ENCODE measurements around the gene GYPC.
"Not testable (repeated sequence)": the region's sequence is repeated elsewhere in the genome, so short reads cannot be mapped to it uniquely, and the experiment has no call there.

GYPC gene

DNA sequence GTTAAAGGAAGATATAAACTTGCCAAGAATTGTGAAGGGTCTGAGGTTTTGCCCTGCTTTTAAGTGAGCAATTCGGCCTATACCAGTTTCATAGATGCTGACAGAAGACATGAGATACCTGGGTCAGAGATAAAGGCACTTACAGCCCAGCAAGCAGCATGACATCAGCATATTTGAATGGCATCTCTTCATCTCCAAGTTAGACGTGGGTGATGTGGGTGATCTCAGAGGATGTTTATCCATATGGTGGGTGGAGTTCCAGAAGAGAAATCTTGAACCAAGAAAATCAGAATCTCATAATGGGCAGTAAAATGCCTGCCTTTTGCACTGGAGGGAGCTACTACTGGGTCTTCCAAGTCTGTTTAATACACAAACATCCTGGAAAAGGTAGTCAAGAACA, 44.7 kb downstream of the GYPC start:
- no peak for DNase-seq

DNA sequence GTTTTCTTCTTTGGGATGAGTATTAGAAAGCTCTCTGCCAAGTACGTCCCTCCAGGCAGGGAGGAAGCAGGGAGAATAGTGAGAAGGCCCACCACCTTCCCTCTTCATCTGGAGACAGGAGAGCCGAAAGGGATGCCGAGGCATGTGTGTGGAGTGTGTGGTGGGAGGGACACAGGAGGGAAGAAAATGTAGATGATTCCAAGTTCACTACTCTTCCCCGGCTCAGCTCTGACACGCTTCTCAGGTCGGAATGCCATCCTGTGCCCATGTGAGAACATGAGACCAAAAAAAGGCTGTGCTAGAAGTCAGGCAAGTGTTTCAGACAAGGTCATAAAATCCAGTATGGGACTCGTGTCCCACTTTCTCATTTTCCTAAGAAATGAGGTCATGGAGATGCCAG, 47.4 kb downstream of the GYPC start:
- no peak for DNase-seq

DNA sequence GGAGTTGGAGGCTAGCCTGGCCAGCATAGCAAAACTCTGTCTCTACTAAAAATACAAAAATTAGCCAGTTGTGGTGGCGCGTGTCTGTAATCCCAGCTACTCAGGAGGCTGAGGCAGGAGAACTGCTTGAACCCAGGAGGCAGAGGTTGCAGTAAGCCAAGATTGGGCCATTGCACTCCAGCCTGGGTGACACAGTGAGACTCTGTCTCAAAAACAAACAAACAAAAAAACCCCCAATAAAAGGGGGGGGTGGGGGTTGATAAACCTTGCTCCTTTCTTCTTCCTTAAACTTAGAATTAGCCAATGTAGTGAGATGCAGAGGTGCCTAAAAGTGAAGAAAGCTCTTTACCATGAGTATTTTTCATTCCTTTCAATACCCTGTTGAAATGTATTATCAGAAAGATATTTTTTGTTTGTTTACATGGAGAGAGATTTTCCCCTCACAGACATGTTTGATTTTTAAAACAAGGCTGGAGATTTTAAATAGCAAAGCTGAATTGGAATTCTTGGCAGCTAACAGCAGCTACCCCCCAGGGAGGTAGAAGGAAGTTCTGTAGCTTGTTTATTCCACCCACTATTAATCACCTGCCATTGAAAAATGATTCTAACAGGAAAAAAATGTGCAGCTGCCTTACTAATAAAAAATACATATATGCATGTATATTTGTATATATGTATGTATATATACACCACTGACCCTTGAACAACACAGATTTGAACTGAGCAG, 48.6 kb downstream of the GYPC start:
- DNase-seq, result no peak

- DNase-seq, result no peak
Measured at GRCh38 chr2:126707191-126707590, 51.2 kb downstream of the GYPC start.

DNA sequence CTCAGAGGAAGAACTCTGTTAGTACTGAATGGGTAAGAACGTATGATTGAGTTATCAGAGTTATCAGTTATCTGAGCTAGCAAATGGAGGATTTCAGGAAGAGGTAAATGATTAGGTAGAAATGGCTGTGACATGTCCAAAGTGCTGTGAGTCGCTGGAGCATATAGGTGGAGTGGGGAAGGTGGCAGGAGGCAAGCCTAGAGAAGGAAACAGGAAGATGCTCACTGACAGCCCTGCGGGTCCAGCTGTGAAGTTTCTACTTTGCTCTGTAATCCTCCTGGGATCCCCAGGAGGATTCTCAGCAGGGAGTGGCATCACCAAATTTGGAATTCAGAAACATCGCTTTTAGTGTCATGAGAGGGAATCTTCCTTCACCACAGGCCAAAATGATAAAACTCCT, 52.0 kb downstream of the GYPC start:
- no peak for DNase-seq

DNA sequence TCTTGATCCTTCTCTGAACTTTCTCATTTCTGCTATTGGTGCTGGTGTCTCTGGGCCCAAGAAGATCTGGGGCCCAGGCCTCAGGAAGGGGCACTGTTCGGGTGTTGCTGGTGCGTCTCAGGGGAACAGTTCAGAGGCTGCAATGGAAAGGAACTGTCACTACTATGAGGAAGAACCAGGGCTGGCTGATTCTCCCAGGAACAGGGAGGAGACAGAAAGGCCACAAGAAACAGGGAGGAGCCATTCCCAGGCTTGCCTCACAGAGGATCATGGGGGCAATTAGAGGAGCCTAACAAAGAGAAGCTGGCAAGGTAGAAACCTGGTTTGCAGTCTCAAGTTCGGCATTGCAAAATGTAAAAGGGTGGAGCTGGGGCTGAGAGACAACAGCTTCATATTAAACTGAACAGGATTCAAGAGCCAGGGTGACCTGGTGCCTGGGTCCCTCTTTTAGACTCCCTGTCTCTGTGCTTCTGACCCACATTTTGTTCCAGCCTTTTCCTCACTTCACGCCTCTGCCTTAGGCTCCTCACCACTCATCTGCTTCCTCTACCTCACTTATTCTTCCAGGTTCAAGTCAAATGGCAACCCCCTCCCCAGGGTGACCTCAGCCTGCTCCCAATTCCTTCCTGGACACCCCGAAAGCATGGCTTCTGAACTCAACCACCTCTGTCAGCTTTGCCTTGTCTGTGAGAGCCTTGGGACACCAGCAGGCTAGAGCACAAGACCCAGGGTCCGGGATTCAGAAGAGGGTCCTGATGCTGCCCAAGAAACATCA, 58.4 kb downstream of the GYPC start:
- DNase-seq, result no peak

DNA sequence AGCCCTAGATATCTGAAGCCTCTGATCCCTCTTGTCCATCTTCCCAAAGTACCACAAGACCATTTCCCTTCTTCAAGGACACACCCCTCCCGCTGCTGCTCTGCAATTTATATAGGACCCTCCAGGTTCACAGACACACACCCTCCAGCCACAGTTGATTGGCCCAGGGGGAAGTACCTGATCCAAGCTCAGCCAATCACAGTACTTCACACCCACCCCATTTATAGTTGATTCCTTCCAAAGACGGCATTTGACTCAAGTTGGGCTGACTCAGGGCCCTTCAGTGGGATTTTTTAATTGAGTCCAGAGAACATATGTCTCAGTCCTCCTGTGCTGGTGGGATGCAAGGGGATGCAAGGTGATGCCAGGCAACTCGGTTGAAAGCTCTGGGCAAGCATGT, 59.2 kb downstream of the GYPC start:
- no peak for DNase-seq

- no peak for DNase-seq
Measured at GRCh38 chr2:126715576-126716406, 59.8 kb downstream of the GYPC start.

DNA sequence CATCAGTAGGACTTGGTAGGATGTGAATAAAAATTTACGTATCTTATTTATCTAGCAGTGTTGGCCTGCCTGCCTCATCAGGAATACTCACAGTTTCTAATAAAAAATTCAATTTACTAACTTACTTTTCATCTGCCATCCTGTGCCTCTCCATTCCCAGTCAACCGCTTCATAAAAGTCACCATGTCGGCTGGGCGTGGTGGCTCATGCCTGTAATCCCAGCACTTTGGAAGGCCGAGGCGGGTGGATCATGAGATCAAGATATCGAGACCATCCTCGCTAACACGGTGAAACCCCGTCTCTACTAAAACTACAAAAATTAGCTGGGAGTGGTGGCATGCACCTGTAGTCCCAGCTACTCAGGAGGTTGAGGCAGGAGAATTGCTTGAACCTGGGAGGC, 61.3 kb downstream of the GYPC start:
- DNase-seq, result not testable (repeated sequence)

DNA sequence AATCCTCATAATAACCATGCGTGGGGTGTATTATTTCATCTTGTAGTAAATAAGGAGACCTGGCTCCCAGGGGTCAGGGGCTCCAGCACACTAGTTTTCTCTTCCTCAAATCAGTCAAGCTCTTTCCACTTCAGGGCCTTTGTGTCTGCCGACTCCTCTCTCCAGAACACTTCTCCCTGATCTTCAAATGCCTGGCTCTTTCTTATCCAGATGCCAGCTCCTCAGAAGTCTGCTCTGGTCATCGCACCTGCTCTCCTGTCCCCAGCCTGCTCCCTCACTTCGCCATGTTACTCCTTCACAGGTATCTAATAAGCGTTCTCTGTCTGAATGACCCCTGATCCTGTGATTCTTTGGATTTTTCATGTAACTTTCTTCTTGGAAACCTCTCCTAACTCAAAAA, 62.0 kb downstream of the GYPC start:
- DNase-seq, result no peak

GRCh38 chr2:126719191-126719832, 63.4 kb downstream of the GYPC start:
- no peak for DNase-seq

DNA sequence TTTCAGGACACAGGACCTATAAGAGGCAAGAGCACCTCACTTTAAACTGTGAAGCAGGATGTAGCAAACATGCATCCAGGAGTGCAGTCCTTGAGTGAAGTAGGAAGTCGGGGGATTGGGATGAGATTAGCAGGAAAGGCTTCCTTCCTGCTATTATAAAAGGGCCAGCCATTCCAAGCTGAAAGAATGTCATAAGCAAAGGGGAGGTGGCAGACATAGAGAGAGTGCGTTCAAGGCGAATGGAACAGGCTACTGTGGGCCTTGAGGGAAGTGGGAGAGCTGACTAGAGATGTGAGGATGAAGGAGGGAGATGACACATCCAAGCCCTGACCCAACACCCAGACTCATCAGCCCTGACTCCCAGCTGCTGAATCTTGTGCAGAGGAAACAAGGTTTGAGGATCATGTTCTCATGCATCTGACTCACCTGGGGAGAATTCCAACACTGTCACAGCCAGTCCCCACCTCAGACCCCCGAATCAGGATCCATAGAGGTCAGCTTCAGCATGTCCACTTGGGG, 63.9 kb downstream of the GYPC start:
- no peak for DNase-seq

DNA sequence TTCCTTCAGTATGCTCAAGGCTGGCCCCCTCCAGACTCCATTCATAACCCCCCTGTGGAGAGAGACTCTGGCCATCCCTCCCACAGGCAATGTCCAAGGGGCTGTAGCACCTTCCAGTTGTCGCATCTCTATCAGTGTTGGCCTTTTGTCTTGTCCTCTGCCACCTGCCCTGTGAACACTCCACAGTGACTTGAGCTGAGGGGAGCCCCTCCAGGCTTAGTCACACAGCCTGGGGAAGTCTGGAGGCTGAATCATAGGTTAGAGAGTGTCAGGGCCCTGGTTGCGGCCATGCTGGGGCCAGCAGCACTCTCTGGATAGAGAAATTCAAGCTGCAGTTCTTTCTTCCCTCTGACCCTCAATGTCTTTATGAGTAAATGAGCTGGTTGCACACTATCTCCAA, 64.7 kb downstream of the GYPC start:
- no peak for DNase-seq

GRCh38 chr2:126722081-126722480, 66.1 kb downstream of the GYPC start:
- DNase-seq, result no peak

DNA sequence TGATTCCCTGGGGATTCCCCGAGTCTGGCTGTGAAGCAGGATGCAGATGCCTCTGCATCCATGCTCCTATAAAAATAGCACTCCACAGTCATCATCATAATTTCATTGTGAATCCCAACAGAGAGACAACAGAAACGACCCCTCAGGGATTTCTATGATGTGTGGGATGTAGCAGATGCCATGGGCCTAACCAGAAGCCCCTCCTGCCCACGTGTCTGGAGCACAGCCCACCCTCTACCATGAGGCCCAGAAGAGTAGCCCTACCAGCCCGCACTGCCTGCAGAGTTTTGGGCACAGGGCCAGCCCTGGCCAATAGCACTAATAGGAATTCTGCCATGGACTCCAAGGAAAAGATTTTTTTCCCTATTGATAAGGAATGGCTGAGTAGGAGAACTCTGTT, 66.6 kb downstream of the GYPC start:
- no peak for DNase-seq

- no peak for DNase-seq
Measured at GRCh38 chr2:126723281-126723815, 67.4 kb downstream of the GYPC start.

DNA sequence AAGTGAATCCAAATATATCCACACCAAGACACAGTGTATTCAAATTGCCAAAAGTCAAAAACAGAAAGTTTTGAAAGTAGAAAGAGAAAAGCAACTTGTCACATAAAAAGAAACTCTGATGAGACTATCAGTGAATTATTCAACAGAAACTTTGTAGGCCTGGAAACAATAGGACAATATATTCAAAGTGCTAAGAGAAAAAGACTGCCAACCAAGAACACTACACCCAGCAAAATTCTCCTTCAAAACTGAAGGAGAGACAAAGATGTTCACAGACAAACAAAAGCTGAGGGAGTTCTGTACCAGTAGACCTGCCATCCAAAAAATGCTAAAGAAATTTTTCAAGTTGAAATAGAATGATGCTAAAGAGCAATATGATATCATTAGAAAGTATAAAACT, 69.6 kb downstream of the GYPC start:
- no peak for DNase-seq

DNA sequence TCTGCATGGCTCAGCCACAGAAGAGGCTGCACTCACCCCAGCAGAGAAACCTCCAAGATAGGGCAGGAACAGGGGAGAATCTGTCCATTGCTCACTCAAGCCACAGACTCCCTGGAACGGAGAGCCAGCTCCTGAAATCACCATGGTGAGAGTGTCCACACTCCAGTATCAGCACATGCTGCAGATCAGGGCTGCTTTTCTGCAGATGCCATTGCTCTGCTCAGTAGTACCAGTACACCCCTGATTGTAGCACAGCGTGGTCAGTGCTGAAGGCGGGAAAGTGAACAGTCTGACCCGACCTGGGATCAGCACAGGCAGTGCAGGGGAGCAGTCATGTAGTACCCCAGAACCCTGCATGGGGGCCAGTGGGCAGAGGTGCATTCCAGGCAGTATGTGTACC, 73.9 kb downstream of the GYPC start:
- DNase-seq, result no peak

GRCh38 chr2:126730655-126731054, 74.7 kb downstream of the GYPC start:
- DNase-seq, result no peak

GRCh38 chr2:126731353-126731752, 75.4 kb downstream of the GYPC start:
- DNase-seq, result no peak

DNA sequence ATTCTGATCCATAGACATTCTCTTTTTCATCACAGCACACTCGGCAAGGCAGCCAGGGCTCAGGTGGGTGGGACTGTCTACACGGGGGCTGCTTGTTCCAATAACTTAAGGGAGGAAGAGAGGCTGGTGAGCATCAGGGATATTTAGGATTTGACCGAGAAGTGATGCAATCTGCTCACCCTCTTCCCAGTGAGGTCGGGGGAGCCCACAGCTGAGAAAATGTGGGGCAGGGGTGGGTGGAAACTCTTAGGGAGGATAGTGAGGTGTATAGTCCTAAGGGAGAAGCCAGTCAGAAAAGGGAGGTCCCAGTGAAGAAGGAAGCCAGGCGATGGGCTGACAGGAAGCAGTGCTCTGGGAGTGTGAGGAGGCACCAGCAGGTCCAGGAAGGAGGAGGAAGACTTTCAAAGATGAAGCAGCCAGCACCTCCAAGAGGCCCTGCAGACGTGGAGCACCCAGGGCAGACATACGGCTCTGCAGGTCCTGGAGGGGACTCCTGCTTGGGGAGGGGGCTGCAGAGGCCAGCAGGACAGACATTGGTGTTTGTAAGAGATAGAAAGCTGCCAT, 76.8 kb downstream of the GYPC start:
- DNase-seq, result no peak

DNA sequence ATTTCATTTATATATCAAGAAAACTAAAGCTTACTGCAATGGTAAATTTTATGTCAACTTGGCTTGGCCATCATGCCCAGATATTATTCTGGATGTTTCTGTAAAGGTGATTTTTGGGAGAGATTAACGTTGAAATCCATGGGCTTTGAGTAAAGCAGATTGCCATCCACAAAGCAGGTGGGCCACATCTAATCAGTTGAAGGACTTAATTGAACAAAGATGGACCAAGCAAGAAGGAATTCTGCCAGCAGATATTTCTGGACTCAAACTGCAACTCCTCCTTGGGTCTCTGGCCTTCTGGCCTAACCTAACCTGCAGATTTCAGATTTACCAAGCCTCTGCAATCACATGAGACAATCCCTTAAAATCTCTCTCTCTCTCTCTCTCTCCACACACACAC, 77.8 kb downstream of the GYPC start:
- DNase-seq, result no peak

Measured in NCI-H2081 treated with DMSO at 0.1 percent for 48 hours (cell line).